Trophoblast cell (in vitro differentiated cells and primary cell): ENCODE results near the gene GRK6.

Experiments used
- DNase-seq, 2 donors: peaks; one replicate each; pipeline ENCODE4 v3.0.0-alpha.2; 2016
- H2AFZ ChIP-seq: 2 replicates; pipeline ENCODE4 v1.6.1; 2013; ENCODE audit warnings: low read length, moderate library complexity, mild to moderate bottlenecking; ENCODE audit not compliant: insufficient read depth, poor library complexity
- H2AK5ac ChIP-seq: 2 replicates; pipeline ENCODE4 v1.6.1; 2013; ENCODE audit warnings: mild to moderate bottlenecking, low read length
- H2BK120ac ChIP-seq: 2 replicates; pipeline ENCODE4 v1.6.1; 2013; ENCODE audit warnings: low read length, mild to moderate bottlenecking, moderate library complexity; ENCODE audit not compliant: insufficient read depth, poor library complexity
- H2BK12ac ChIP-seq: 2 replicates; pipeline ENCODE4 v1.6.1; 2013; ENCODE audit warnings: mild to moderate bottlenecking, low read length, moderate library complexity
- H2BK5ac ChIP-seq: 2 replicates; pipeline ENCODE4 v1.6.1; 2013; ENCODE audit warnings: low read length, low read depth, moderate library complexity, mild to moderate bottlenecking; ENCODE audit not compliant: poor library complexity
- H3K14ac ChIP-seq: 2 replicates; pipeline ENCODE4 v1.6.1; 2013; ENCODE audit warnings: mild to moderate bottlenecking, low read length
- H3K18ac ChIP-seq: 2 replicates; pipeline ENCODE4 v1.6.1; 2013; ENCODE audit warnings: mild to moderate bottlenecking, low read length
- H3K23ac ChIP-seq: 2 replicates; pipeline ENCODE4 v1.6.1; 2013; ENCODE audit warnings: low read length
- H3K27ac ChIP-seq: 2 replicates; pipeline ENCODE4 v1.5.1; 2013; ENCODE audit warnings: low read depth, mild to moderate bottlenecking, inconsistent platforms, low read length, moderate library complexity
- H3K27me3 ChIP-seq: 2 replicates; pipeline ENCODE4 v1.6.1; 2013; ENCODE audit warnings: inconsistent platforms, mild to moderate bottlenecking, low read length, moderate library complexity; ENCODE audit not compliant: insufficient read depth
- H3K36me3 ChIP-seq, 2 experiments: 1 replicate in 1 of 2; 2 replicates in 1 of 2; pipeline ENCODE4 v1.6.1; 2013; ENCODE audit warnings: low read length in 2 of 2, mild to moderate bottlenecking in 2 of 2, moderate library complexity in 1 of 2; ENCODE audit not compliant: insufficient read depth in 2 of 2, control insufficient read depth in 1 of 2
- H3K4ac ChIP-seq: 2 replicates; pipeline ENCODE4 v1.6.1; 2013; ENCODE audit warnings: low read depth, mild to moderate bottlenecking, low read length, moderate library complexity
- H3K4me1 ChIP-seq, 2 experiments: 1 replicate in 1 of 2; 2 replicates in 1 of 2; pipeline ENCODE4 v1.6.1; 2013; ENCODE audit warnings: low read length in 2 of 2, mild to moderate bottlenecking in 2 of 2, moderate library complexity in 1 of 2; ENCODE audit not compliant: insufficient read depth in 2 of 2, control insufficient read depth in 1 of 2
- H3K4me2 ChIP-seq: 2 replicates; pipeline ENCODE4 v1.6.1; 2013; ENCODE audit warnings: inconsistent platforms, mild to moderate bottlenecking, low read length, moderate library complexity
- H3K4me3 ChIP-seq: 2 replicates; pipeline ENCODE4 v1.5.1; 2013; ENCODE audit warnings: mild to moderate bottlenecking, low read depth, low read length, inconsistent platforms
- H3K79me1 ChIP-seq: one replicate; pipeline ENCODE4 v1.6.1; 2013; ENCODE audit warnings: low read length
- H3K79me2 ChIP-seq: 2 replicates; pipeline ENCODE4 v1.6.1; 2013; ENCODE audit warnings: low read length, mild to moderate bottlenecking; ENCODE audit not compliant: control insufficient read depth, insufficient read depth, poor library complexity
- H3K9ac ChIP-seq: 2 replicates; pipeline ENCODE4 v1.6.1; 2013; ENCODE audit warnings: mild to moderate bottlenecking, low read length
- H3K9me3 ChIP-seq: 2 replicates; pipeline ENCODE4 v1.6.1; 2013; ENCODE audit warnings: low read depth, mild to moderate bottlenecking, control low read depth, inconsistent platforms, low read length; ENCODE audit not compliant: insufficient read depth
- H4K12ac ChIP-seq: 2 replicates; pipeline ENCODE4 v1.6.1; 2013; ENCODE audit warnings: low read depth, mild to moderate bottlenecking, low read length, moderate library complexity
- H4K8ac ChIP-seq: 2 replicates; pipeline ENCODE4 v1.6.1; 2013; ENCODE audit warnings: low read depth, mild to moderate bottlenecking, low read length, moderate library complexity
- H4K91ac ChIP-seq: one replicate; pipeline ENCODE4 v1.6.1; 2013; ENCODE audit warnings: low read depth, mild to moderate bottlenecking, low read length, moderate library complexity
- WGBS: extraction: QIAGEN DNeasy Blood & Tissue Kit; methylation state at CpG from one replicate; pipeline ENCODE4 v1.1.7; 2013; ENCODE audit warnings: missing lambda C conversion rate; ENCODE audit not compliant: insufficient read length, insufficient coverage; ENCODE audit errors: extremely low coverage; 5-methylcytosine and 5-hydroxymethylcytosine counted together

The GRK6 gene

DNA sequence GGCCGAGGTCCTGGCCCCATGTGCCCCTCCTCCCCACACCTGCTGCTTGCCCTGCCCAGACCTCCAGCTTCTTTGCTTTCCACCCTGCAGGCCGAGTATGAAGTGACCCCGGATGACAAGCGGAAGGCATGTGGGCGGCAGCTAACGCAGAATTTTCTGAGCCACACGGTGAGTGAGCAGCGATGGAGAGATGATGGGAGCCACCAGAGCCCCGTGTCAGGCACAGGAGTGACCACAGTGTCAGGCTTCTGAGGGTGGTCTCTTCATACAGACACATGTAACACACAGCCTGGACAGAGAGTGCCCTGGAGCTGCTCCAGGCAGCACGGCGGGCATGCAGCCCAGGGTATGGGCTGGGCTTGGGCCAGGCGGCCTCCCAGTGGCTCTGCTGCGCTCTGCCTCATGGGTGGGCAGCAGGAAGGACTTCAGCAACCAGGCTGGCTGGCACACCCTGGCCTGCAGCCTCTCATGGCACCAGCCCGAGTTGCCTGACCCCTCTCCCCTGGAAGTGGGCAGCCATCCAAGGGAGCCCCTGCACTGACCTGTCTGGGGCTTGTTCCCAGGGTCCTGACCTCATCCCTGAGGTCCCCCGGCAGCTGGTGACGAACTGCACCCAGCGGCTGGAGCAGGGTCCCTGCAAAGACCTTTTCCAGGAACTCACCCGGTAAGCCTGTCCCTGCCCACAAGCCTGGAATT lies 5.8 kb downstream of the GRK6 start:
- Histone ChIP-seq H3K9ac (no peak overlapping the region), H4K8ac (no peak overlapping the region), H3K23ac (no peak overlapping the region), H3K4me1 (peaks cover 7% of the 10 kb centered on the region in 2 experiments), H3K36me3 (peaks cover 54 to 59% of the 10 kb centered on the region in 2 experiments), H3K4me2 (no peak overlapping the region), H3K4me3 (no peak overlapping the region), H2AFZ (no peak overlapping the region), H3K27me3 (no peaks in the 10 kb centered on the region), H2AK5ac (no peak overlapping the region), H2BK12ac (no peak overlapping the region), H3K4ac (no peak overlapping the region), H4K12ac (no peak overlapping the region), H3K27ac (no peak overlapping the region), H4K91ac (no peak overlapping the region), H2BK5ac (no peak overlapping the region), H3K14ac (no peak overlapping the region), H3K79me2 (no peaks in the 10 kb centered on the region), H3K18ac (no peak overlapping the region), H3K79me1 (no peaks in the 10 kb centered on the region), H3K9me3 (peaks cover 1% of the 10 kb centered on the region), H2BK120ac (no peak overlapping the region)
- DNase-seq = no peak
- no CpG with 5 or more reads among the region's 18 CpGs for WGBS

GRCh38 chr5:177432839-177433657 lies 6.6 kb downstream of the GRK6 start:
- DNase-seq = no peak
- Histone ChIP-seq H3K4me1 (no peaks in the 10 kb centered on the region), H2BK12ac (no peak overlapping the region), H3K4ac (no peak overlapping the region), H3K79me2 (no peaks in the 10 kb centered on the region), H3K14ac (no peak overlapping the region), H3K4me3 (no peak overlapping the region), H2BK5ac (no peak overlapping the region), H3K79me1 (no peaks in the 10 kb centered on the region), H3K23ac (no peak overlapping the region), H3K36me3 (peaks cover 59 to 64% of the 10 kb centered on the region in 2 experiments), H4K8ac (no peak overlapping the region), H3K27ac (no peak overlapping the region), H3K18ac (no peak overlapping the region), H3K4me2 (no peak overlapping the region), H2AFZ (no peak overlapping the region), H3K9me3 (peaks cover 1% of the 10 kb centered on the region), H4K91ac (no peak overlapping the region), H2BK120ac (no peak overlapping the region), H2AK5ac (no peak overlapping the region), H3K27me3 (no peaks in the 10 kb centered on the region), H3K9ac (no peak overlapping the region), H4K12ac (no peak overlapping the region)
- WGBS = no CpG with 5 or more reads among the region's 25 CpGs

DNA sequence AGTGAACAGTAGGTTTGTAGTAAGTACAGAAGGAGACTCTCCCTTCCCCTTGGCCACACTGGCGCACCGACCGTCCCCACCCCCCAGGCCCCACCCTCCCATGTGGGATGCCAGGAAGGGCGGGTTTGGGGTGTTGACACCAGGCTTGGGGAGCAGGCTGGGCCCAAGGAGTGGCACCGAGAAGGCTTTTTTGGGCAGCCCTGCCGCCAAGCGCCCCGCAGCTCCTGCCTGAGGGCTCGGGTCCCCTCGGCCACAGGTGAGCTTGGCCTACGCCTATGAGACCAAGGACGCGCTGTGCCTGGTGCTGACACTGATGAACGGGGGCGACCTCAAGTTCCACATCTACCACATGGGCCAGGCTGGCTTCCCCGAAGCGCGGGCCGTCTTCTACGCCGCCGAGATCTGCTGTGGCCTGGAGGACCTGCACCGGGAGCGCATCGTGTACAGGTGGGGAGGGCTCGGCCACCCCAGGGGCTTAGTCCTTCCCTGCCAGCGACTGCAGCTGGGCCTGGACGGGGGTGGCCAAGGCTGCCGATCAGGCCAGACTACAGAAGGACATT lies 7.3 kb downstream of the GRK6 start:
- H3K36me3 ChIP-seq = peaks cover 62 to 70% of the 10 kb centered on the region in 2 experiments
- no peak overlapping the region for H3K9ac ChIP-seq
- H2BK12ac ChIP-seq = no peak overlapping the region
- H2BK120ac ChIP-seq = no peak overlapping the region
- H2BK5ac ChIP-seq = no peak overlapping the region
- H3K79me1 ChIP-seq = no peaks in the 10 kb centered on the region
- H3K4me1 ChIP-seq = no peaks in the 10 kb centered on the region
- no peaks in the 10 kb centered on the region for H3K27me3 ChIP-seq
- no peak overlapping the region for H2AK5ac ChIP-seq
- no peak overlapping the region for H3K4ac ChIP-seq
- no peak overlapping the region for H3K23ac ChIP-seq
- DNase-seq = no peak
- H3K79me2 ChIP-seq = no peaks in the 10 kb centered on the region
- H4K8ac ChIP-seq = no peak overlapping the region
- no peak overlapping the region for H4K91ac ChIP-seq
- no peak overlapping the region for H4K12ac ChIP-seq
- H3K4me2 ChIP-seq = no peak overlapping the region
- peaks cover 1% of the 10 kb centered on the region for H3K9me3 ChIP-seq
- H2AFZ ChIP-seq = no peak overlapping the region
- H3K18ac ChIP-seq = no peak overlapping the region
- no peak overlapping the region for H3K27ac ChIP-seq
- H3K4me3 ChIP-seq = no peak overlapping the region
- no peak overlapping the region for H3K14ac ChIP-seq
- no CpG with 5 or more reads among the region's 29 CpGs for WGBS

DNA sequence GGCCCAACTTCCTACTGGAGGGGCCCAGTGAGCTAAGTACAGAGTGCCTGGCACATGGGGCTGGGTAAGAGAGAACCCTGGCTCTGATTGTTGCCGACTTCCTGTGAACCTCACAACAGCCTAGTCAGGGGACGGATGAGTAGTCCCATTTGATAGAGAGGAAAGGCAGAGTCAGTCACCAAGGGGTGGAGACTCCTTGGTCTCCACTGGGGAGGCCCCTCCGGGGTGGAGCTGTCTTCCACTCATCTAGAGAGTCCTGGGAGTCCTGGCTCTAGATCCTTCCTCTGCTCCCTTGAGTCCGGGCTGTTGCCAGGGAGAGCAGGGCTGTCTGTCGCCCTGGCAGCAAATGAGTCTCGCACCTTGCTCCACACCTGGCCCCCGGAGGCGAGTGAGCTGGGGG lies 8.0 kb downstream of the GRK6 start:
- Histone ChIP-seq H2BK12ac (no peak overlapping the region), H2BK5ac (no peak overlapping the region), H3K9me3 (peaks cover 1% of the 10 kb centered on the region), H3K36me3 (peaks cover 62 to 70% of the 10 kb centered on the region in 2 experiments), H3K14ac (no peak overlapping the region), H3K4ac (no peak overlapping the region), H3K4me2 (no peak overlapping the region), H4K91ac (no peak overlapping the region), H3K27ac (no peak overlapping the region), H3K4me3 (no peak overlapping the region), H3K79me2 (no peaks in the 10 kb centered on the region), H3K23ac (no peak overlapping the region), H3K18ac (no peak overlapping the region), H3K27me3 (no peaks in the 10 kb centered on the region), H4K12ac (no peak overlapping the region), H3K4me1 (no peaks in the 10 kb centered on the region), H3K9ac (no peak overlapping the region), H2AFZ (no peak overlapping the region), H3K79me1 (no peaks in the 10 kb centered on the region), H2BK120ac (no peak overlapping the region), H4K8ac (no peak overlapping the region), H2AK5ac (no peak overlapping the region)
- DNase-seq = no peak
- WGBS = no CpG with 5 or more reads among the region's 8 CpGs
